Measurements from ENCODE around the gene ATP11A.

The ATP11A gene

DNA sequence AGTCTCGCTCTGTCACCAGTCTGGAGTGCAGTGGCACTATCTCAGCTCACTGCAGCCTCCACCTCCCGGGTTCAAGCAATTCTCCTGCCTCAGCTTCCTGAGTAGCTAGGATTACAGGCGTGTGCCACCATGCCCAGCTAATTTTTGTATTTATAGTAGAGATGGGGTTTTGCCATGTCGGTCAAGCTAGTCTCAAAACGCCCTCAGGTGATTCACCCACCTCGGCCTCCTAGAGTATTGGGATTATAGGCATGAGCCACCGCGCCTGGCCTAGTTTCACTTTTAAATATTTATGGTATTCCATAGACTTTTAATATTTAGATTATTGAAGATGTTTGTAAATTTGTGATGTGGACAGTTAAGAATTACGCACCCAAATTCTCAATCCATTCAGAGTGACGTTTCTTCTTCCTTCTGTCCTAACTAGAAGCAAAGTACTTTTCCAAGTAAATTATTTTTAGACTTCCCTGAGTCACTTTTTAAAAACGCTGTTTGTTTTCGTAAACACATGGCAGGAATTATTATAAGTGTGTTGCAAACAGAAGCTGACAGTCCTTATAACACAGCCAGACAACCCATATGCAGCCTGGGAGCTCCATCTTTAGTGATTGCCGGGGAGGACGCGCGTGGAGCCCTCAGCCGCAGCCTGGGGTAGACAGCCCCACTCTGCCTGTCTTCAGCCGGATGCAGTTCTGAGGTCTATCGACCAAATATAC, 131.7 kb downstream of the ATP11A start:
- no peak for DNase-seq (ENCODE audit: low spot score)

DNA sequence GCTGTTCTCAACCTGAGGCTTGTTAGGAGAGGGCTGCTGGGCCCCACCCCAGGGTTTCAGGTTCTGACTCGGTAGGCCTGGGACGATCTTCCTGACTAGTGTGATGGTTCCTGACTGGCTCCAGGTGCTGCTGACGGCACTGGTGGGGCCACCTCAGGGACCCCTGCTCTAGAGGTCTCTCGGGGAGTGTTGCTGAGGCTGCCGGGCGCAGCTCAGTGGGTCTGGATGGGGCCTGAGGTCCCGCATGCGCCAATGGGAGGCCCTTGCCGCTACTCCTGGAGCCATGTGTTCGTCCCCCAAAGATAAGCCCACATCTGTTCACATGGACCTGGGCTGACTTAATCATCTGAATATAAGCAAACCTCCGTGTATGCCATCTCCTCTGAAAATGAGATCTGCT, 133.0 kb downstream of the ATP11A start:
- no peak for DNase-seq (ENCODE audit: low spot score)

DNA sequence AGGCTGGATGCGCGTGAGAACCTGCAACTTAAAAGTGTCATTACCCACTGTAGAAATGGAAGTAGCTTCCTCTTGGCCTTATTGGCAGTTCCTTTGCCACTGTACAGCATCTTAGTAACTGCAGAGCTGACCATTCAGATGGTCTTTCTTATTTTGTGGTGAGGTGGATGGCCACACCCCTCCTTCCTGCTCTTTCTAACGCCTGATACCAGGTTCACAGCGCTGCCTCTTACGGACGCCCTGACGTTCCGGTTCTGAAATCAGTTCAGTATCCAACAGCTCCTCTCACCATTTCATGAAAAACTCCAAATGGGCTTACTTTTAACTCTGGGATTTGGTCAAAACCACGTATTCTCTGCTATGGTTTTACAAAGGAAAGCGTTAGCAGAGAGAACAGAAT, 134.6 kb downstream of the ATP11A start:
- no peak for DNase-seq (ENCODE audit: low spot score)

DNA sequence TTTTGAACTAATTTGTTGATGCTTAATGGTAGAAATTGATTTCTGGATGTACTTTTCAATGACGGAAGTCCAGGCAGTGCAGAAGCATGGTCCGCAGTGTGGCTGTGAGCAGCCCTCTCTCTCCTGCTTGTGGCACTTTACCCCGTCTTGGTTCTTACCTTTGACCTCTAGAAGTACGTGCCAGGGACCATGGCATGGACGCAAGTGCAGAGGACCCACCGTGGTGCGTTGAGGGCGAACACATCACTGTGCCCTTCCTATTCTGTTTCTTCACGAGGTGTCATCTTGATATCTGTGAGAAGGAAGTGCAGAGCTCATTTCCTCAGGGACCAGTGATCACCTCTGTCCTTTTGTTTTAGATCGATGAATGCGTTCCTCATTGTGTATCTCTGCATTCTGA, 135.2 kb downstream of the ATP11A start:
- no peak for DNase-seq (ENCODE audit: low spot score)

DNA sequence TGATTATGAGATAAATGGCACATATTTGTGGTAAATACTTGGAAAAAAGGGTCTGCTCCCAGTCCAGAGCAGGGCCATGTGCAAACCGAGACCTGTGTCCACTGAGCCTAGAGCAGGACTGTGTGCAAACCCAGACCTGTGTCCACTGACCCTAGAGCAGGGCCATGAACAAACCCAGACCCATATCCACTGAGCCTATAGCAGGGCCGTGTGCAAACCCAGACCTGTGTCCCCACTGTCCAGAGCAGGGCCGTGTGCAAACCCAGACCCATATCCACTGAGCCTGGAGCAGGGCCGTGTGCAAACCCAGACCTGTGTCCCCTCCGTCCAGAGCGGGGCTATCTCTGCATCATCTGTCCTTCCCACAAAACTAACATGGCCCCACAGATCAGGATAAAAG, 136.0 kb downstream of the ATP11A start:
- DNase-seq (ENCODE audit: low spot score), result no peak

DNA sequence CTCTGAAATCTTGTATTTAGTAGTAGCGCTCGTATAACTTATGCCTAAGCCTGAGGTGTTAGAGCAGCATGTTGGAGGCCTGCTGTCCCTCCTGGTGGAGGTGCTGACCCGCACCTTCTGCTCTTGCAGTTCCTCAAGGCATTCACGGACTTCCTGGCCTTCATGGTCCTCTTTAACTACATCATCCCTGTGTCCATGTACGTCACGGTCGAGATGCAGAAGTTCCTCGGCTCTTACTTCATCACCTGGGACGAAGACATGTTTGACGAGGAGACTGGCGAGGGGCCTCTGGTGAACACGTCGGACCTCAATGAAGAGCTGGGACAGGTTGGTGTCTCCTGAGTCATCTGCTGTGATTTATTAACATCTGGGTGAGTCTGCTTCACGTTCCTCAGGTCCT, 136.7 kb downstream of the ATP11A start:
- DNase-seq (ENCODE audit: low spot score), result no peak

DNA sequence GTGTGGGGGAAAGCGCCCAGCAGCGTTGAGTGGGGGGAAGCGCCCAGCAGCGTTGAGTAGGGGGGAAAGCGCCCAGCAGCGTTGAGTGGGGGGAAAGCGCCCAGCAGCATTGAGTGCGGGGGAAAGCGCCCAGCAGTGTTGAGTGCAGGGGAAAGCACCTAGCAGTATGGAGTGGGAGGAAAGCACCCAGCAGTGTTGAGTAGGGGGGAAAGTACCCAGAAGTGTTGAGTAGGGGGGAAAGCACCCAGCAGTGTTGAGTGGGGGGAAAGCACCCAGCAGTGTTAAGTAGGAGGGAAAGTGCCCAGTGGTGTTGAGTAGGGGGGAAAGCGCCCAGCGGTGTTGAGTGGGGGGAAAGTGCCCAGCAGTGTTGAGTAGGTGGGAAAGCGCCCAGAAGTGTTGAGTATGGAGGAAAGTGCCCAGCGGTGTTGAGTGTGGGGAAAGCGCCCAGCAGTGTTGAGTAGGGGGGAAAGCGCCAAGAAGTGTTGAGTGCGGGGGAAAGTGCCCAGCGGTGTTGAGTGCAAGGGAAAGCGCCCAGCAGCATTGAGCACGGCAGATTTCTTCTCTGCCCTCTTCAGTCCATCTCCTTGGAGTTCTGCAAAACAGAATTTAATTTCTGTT, 138.4 kb downstream of the ATP11A start:
- no peak for DNase-seq (ENCODE audit: low spot score)

DNA sequence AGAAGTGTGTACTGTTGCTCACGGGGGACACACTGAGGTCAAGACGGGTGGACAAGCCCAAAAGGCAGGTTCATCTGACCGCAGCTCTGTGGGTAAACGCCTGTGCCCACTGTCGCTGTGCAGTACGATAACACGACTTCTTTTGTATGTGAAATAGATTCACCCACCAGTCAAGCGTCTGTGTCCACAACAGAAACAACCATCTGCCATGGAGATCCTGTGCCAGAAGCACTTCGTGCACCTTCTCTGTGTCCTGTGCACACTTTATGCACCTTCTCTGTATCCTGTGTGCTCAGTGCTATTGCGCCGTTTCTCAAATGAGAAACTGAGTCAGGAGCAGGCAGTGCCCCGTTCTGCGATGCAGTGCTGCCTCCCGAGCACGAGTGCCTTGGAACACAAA, 138.9 kb downstream of the ATP11A start:
- DNase-seq (ENCODE audit: low spot score), result no peak

DNA sequence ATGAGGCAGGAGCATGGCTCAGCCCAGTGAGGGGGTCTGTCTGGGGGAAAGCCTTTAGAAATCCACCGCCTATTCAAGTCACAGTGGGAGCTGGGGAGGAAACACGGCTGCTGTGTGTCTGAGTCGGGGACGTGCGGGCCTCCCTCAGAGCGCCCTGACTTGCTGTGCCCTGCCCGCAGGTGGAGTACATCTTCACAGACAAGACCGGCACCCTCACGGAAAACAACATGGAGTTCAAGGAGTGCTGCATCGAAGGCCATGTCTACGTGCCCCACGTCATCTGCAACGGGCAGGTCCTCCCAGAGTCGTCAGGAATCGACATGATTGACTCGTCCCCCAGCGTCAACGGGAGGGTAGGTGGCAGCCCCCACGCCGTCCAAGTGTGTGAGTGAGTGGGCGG, 141.4 kb downstream of the ATP11A start:
- no peak for DNase-seq (ENCODE audit: low spot score)

DNA sequence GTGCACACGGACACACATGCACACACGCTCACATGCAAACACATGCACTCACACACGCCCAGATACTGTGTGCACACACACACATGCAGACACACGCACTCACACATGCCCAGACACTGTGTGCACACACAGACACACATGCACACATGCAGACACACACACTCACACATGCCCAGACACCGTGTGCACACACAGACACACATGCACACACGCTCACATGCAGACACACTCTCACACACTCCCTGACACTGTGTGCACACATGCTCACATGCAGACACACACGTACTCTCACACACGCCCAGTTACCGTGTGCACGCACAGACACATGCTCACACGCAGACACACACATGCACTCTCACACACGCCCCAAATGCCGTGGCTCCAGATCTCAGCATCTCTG, 142.0 kb downstream of the ATP11A start:
- DNase-seq (ENCODE audit: low spot score), result no peak

DNA sequence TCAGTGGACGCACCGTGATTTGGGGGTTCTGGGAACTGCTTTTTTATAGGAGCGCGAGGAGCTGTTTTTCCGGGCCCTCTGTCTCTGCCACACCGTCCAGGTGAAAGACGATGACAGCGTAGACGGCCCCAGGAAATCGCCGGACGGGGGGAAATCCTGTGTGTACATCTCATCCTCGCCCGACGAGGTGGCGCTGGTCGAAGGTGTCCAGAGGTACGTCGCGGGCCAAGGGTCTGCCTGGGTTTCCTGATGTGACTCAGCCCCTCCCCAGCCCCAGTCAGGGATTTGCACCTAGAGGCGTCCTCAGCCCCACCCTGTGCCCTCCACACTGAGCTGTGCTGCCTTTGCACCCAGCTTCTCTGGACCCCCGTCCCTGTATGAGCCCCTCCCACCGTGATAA, 143.0 kb downstream of the ATP11A start:
- no peak for DNase-seq (ENCODE audit: low spot score)

DNA sequence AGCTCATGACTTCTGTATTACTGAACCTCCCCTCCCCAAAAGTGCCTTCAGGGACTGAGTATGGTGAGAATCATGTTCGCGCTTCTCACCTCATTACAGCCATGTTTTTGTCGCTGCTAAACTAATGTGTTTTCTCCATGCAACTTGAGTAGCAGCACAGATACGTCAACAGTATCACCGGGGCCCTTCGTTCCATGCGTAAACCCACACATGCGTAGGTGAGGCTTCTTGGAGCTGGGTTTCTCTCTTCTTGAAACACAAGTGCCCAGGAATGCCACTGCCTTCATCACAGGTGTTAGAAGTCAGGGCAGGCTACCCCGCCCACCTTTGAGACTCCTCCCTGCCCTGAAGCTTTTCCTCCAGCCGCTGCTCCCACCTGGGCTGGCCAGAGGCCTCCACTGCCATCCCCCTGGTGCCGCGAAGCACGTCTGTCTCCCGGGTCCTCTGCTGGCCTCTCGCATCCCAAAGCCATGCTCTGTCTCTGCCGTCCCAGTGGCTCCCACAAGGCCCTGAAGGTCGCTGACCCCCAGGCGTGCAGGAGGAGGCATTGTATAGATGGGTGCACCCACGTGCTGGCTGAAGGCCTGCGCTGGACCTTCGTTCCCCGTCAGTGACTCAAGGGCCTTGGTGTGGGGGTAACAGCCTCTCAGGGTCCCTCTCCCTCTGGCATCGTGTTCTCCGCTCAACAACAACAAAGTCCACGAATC, 143.9 kb downstream of the ATP11A start:
- no peak for DNase-seq (ENCODE audit: low spot score)

DNA sequence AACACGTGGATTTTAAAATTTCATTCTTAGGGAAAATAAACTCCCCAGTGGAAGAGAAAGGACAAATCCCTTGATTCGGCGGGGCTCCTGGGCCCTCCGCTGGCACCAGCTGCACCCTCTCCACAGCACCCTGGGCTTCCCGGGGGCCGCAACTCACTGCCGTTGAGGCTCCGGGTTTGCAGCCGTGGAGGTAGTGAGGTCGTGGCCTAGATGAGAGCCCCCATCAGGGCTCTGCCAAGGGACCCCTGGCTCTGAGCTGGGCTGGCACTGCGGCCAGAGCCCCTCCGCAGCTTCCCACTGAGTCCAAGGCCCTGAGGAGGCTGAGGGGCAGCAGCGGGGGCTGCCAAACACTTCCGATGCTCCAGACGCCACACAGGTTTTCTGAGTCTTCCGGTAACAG, 145.5 kb downstream of the ATP11A start:
- no peak for DNase-seq (ENCODE audit: low spot score)

DNA sequence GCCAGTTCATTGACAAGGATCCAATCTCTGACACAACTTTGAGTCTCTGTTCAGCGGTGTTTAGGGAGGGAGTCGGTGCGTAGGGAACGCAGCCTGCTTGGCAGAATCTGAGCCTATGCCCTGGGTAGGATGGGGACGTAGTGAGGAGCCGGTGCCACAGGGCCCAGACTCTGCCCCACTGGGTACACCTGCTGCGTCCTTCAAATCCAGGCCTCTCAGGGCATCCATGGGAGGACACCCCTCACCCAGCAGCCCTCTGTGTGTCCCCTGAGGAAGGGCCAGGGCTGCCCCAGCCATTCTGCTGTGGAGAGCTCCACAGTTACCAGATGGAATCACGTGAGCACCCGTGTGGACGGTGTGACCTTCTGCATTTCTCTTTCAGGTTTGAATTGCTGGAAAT, 146.0 kb downstream of the ATP11A start:
- DNase-seq (ENCODE audit: low spot score), result no peak

DNA sequence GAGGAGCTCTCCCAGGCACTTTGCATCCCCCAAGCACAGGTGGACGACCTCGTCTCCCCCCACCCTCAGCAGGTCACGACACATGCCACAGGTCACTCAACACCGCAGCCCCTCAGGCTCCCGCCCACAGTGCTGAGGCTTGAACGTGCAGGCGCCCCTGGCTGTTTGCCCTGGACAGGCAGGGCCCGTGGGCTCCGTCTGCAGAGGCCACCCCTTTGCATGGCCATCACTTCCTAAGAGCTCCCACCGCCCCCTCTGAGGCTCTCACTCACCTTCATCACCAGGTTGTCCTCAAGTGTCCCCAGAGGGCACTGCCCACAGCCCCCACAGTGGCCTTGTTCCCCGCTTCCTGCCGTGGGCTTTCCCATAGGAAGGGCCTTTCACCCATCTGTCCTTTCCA, 147.1 kb downstream of the ATP11A start:
- no peak for DNase-seq (ENCODE audit: low spot score)

DNA sequence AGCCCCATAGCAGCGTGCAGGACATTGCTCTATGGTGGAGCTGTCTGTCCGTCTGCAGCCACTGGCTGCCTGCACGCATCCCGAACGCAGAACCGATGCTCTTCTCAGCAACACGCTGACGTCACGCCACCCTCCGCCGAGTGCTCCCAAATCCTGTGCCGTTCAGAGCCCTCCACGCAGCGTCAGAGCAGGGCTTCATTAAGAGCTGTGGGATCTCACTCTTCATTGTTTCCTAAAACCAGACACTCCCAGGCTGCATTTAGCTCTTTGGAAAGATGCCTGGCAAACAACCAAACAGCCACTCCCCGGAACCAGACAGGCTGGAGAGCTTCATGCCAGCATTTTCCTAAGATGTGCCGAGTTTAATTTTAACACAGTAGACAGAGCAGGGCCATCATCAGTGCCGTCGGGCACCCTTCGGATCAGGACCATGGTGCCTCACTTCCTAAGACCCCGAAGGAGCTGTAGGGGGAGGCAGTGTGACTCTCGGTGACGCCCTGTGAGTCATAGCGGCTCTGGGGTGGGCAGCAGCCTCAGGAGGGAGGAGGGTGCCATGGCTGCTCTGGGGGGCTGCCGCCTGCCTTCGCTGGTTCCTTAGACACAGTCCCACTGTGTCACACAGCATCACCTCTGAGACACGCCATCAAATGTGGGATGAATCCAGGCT, 147.7 kb downstream of the ATP11A start:
- DNase-seq (ENCODE audit: low spot score), result no peak

DNA sequence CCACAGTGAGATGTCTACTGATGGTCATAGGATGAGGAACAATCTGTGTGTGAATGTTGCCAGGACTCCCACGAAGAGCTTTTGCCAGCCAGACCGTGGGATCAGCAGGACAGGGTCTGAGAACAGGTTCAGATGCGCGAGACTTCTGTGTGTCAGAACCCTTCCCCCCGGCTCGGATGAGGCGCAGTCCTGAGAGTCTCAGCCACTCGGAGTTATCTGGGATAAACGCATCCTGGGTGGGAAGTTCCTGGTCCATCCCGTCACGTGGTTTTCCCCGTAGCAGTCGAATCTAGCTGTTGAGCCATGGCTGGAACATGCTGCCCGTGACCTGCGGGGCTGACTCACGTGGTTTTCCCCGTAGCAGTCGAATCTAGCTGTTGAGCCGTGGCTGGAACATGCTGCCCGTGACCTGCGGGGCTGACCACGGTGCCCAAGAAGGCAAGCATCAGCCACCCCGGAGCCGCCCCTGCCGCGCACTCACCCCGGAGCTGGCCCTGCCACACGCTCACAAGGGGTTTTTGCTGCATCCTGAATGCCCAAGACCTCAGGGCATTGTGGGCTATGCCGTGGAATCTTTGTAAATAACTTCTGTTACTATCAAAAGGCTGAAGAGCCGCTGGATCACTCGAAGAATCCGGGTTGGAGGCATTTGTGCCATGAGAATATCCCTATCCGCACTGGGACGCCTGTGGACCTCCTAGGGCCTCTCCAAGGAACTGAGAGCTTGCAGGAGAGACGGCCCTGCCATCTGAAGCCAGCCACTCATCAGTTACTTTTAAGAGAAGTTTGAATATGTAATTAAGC, 148.4 kb downstream of the ATP11A start:
- DNase-seq (ENCODE audit: low spot score), result no peak

DNA sequence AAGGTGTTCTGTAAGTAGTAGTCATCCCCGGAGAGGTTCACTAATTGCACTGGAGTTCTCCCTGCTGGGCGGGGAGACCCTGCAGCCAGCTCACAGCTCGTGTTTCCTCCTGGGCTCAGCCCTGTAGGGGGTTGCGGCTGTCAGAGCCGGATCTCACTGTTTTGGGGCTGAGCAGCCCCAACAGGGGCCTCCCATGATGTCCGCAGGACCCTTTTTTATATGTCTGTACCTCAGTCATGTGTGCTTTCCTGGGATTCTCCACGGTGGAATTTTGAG, 148.9 kb downstream of the ATP11A start:
- no peak for DNase-seq (ENCODE audit: low spot score)

DNA sequence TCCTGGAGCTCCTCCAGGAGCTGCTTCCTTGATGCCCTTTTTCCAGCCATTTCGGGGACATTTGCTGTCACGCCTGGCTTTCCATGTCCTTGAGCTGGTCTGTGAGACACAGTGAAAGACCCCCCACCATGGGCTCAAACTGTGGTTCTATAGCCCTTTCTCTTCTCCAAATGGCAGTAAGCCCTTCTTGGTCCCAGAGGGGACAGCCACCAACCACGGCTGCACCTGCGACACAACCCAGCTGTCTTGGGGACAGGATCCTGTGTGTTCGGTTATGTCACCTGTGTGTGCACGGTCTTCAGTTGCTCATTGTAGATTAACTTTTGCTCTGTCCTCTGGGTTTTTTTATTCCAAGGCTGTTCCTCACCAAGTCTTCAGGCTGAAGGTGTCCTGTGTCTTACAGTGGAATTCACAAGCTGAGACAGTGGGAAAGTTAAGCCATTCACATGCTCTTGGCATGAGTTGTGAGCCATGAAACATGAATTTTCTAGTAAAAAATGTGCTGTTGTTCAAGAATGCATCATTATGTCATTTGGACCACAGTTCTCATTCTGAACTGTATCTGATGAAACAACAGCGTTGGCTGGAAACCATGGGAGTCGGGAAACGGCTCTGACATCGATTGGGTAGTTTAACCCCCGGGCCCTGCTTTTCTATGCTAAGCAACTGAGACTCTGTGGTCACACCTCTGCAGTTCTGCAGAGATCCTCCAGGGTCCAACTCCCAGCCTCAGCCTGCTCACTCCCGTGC, 149.7 kb downstream of the ATP11A start:
- DNase-seq (ENCODE audit: low spot score), result no peak

DNA sequence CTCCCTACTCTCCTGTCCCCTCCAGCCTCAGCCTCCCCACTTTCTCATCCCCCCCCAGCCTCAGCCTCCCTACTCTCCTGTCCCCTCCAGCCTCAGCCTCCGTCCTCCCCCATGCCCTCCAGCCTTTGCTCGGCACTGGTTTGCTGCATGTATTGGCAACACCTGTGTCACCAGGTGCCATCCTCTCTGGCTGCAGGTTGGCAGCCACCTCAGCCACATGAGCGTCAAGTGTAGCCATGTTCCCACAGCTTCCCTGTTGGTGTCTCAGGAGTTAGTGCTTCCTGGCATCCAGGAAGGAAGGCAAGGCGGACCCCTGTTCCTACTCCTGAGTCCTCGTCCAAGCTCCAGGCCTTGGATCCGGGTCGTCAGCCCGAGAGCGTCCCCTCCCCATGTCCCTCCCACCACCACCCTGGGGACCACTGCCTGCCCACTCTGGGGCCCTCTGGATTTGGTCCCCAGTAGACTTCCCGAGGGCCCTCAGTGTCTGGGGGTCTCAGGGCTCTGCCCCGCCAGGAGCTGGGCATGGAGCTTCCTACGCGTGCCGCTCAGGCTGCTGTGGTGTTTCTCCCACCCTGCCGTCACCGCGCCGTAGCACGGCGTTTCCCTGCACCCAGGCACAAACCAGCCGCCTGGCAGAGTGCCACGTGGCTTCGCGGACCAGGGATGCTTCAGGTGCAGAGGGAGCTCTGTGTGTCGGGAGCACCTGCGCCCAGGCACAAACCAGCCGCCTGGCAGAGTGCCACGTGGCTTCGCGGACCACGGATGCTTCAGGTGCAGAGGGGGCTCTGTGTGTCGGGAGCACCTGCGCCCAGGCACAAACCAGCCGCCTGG, 150.8 kb downstream of the ATP11A start:
- no peak for DNase-seq (ENCODE audit: low spot score)

Measured in COLO829 (cell line).